HEK293 (cell line): Measurements from ENCODE around the gene EPHB1.

ENCODE experiments used
- CTCF ChIP-seq: fragments of 450-650 bp; formaldehyde crosslinking; IDR thresholded peaks from 2 replicates; pipeline ENCODE4 v1.5.1; 2016; ENCODE audit warnings: missing biosample characterization, missing genetic modification characterization
- FEZF1 ChIP-seq: fragments of 450-650 bp; formaldehyde crosslinking; IDR thresholded peaks from 2 replicates; pipeline ENCODE4 v1.5.1; 2016; ENCODE audit warnings: missing biosample characterization, missing genetic modification characterization
- REST ChIP-seq: fragments of 450-650 bp; formaldehyde crosslinking; IDR thresholded peaks from 2 replicates; pipeline ENCODE4 v1.5.1; 2016; ENCODE audit warnings: missing biosample characterization, missing genetic modification characterization
- TCF7L2 ChIP-seq: IDR thresholded peaks from 2 replicates; pipeline ENCODE4 v1.6.1; 2011; ENCODE audit warnings: low read depth, mild to moderate bottlenecking, inconsistent platforms, low read length, moderate library complexity, borderline replicate concordance
- ZBTB11 ChIP-seq: fragments of 450-650 bp; formaldehyde crosslinking; conservative IDR thresholded peaks from 2 replicates; pipeline ENCODE4 v1.5.1; 2016; ENCODE audit warnings: low read depth, missing biosample characterization, missing genetic modification characterization
- ZNF10 ChIP-seq: fragments of 450-650 bp; formaldehyde crosslinking; IDR thresholded peaks from 2 replicates; pipeline ENCODE4 v1.5.1; 2017; ENCODE audit warnings: missing biosample characterization, missing genetic modification characterization
- ZNF184 ChIP-seq: fragments of 450-650 bp; IDR thresholded peaks from 2 replicates; pipeline ENCODE4 v1.5.1; 2018; ENCODE audit warnings: missing biosample characterization, mild to moderate bottlenecking, missing genetic modification characterization
- ZNF580 ChIP-seq: fragments of 450-650 bp; formaldehyde crosslinking; IDR thresholded peaks from 2 replicates; pipeline ENCODE4 v1.5.1; 2016; ENCODE audit warnings: missing biosample characterization, missing genetic modification characterization
- ZNF76 ChIP-seq: fragments of 450-650 bp; formaldehyde crosslinking; IDR thresholded peaks from 2 replicates; pipeline ENCODE4; 2016; ENCODE audit warnings: low read depth, missing biosample characterization, missing genetic modification characterization, borderline replicate concordance
- ZNF792 ChIP-seq: fragments of 450-650 bp; formaldehyde crosslinking; IDR thresholded peaks from 2 replicates; pipeline ENCODE4 v1.5.1; 2016; ENCODE audit warnings: missing biosample characterization, missing genetic modification characterization

GRCh38 chr3:134829721-134830120 lies 34.7 kb downstream of the EPHB1 start:
- TF ChIP-seq CTCF (tag by site-specific recombination) (no peak), ZNF10 (no peak), REST (tag by site-specific recombination) (no peak), FEZF1 (tag by site-specific recombination) (no peak), TCF7L2 (no peak), ZNF580 (no peak), ZNF792 (tag by site-specific recombination) (no peak), ZNF184 (tag by site-specific recombination) (no peak), ZNF76 (no peak), ZBTB11 (tag by site-specific recombination) (no peak)
